ENCODE data around the gene DOCK2.

Gene DOCK2

DNA sequence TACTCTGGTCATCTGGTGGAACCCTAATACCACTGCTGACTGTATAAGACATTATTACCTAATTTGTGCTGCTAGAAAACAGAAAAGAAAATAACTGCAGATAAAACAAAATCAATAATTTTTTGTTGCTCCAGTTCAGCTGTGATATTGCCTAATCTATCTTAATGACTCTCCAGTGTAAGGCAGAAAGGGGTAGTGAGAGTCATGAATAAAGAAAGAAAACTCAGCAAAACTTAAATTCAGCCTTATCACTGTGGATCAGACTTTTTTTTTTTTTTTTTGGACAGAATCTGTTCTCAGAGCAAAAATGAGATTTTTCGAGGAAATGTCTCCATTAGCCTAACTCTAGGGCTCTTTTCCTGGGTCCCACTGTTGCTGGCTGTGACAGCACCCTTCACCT is 1.1 kb upstream of the DOCK2 start:
- TF ChIP-seq CTCF (IDR thresholded peaks at IDR 0.05; ENCODE audit: low read length, missing control alignments) = no peak
- DNase-seq (ENCODE audit: low read depth) = no peak
- H3K4me3 ChIP-seq (replicated peaks; ENCODE audit: low read depth, low read length) = no peak overlapping the region

GRCh38 chr5:169636477-169637084 is 494 bp upstream of the DOCK2 start:
- TF ChIP-seq CTCF (IDR thresholded peaks at IDR 0.05; ENCODE audit: low read length, missing control alignments) = no peak
- H3K4me3 ChIP-seq (replicated peaks; ENCODE audit: low read depth, low read length) = peak overlapping the region; percentile 29
- DNase-seq (ENCODE audit: low read depth) = no peak

- no peak for DNase-seq (ENCODE audit: low read depth)
- TF ChIP-seq CTCF (IDR thresholded peaks at IDR 0.05; ENCODE audit: low read length, missing control alignments) = no peak
- H3K4me3 ChIP-seq (replicated peaks; ENCODE audit: low read depth, low read length) = no peak overlapping the region
Observed at GRCh38 chr5:169637549-169638121, 560 bp downstream of the DOCK2 start.

DNA sequence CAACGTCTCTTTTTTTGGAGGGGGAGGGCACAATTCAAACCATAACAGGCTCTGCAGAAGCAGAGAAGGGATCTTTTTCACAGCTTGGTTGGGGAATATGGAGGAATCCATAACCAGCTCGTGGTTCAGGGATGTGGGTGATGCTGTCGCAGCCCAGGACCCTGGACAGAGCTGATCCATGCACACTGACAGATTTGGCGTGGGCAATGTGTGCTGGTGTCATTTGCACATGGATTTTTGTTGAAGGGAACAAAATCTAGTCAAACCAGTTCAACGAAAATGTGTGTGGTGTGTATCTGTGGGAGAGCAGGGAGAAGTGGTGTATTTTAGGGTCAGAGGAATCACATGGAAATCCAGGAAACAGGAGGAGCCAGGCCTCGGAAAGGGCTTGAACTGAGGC is 4.2 kb downstream of the DOCK2 start:
- DNase-seq (ENCODE audit: low read depth) = peak; percentile 54
- H3K4me3 ChIP-seq (replicated peaks; ENCODE audit: low read depth, low read length) = no peak overlapping the region
- TF ChIP-seq CTCF (IDR thresholded peaks at IDR 0.05; ENCODE audit: low read length, missing control alignments) = no peak

DNA sequence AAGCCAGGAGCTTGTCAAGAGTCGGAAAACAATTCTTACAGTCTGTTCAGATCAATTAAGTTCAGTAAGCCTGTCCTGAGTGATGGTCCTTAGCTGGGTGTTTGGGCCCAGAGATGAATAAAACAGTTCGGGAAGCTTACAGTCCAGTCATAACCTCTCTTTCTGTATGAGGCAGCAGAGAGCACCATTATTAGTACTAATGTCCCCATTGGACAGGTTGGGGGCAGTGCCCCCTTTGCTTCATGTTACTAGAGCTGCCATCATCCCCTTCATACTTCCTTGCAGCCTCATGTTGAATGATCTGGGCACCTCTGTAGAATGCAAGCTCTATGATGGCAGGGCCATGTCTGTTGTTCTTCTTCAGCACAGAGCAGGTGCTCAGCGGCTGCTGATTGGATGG is 9.8 kb downstream of the DOCK2 start:
- no peak overlapping the region for H3K4me3 ChIP-seq (replicated peaks; ENCODE audit: low read depth, low read length)
- no peak for TF ChIP-seq CTCF (IDR thresholded peaks at IDR 0.05; ENCODE audit: low read length, missing control alignments)
- DNase-seq (ENCODE audit: low read depth) = no peak

DNA sequence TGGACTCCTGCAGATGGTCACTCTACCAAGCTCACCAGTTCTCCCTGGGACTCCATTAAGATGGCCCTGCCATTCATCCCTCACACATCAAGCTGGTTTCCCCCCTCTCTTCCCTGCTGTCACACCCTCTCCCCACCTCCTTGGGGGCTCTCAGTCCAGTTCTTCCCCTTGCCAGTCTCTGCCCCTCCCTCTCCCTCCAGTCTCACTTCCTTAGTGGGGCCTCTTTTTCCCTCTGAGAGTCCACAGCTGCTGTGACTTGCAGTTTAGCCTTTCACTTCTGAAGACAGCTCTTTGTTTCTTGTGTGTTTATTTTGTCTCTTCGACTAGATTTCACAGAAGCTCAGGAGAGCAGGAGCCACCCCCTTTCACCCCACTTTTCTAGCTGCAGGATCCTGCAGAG is 10.5 kb downstream of the DOCK2 start:
- TF ChIP-seq CTCF (IDR thresholded peaks at IDR 0.05; ENCODE audit: low read length, missing control alignments) = no peak
- no peak overlapping the region for H3K4me3 ChIP-seq (replicated peaks; ENCODE audit: low read depth, low read length)

DNA sequence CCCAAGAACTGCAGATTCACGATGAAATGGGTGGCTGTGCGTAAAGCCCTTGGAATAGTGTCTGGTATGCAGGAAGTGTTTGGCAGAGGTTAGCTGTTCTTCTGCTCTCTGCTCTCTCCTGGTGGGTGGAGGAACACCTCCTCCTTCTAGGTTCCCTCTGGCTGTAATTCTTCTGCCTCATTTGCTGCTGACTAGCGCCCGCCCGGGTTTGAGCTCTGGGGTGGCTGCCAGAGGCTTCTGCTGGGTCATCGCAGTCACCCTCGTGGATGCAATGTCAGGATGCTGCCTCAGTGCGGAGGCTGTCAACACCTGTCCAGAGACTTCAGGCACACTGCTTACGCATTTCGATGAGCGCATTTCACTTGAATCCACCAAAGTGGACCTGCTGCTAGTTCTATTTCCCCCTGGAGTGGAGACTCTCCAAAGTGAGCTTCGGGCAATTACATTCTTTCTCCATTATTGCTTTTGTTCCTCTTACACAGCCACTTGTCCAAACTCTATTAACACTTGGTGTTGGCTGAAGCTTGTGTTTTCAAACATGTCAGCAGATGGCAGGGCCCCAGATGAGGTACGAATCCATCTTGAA is 11.7 kb downstream of the DOCK2 start:
- DNase-seq (ENCODE audit: low read depth) = peak; percentile 62
- no peak for TF ChIP-seq CTCF (IDR thresholded peaks at IDR 0.05; ENCODE audit: low read length, missing control alignments)
- H3K4me3 ChIP-seq (replicated peaks; ENCODE audit: low read depth, low read length) = no peak overlapping the region

More for the DNA sequence above, 10.5 kb downstream of the DOCK2 start:
- DNase-seq (ENCODE audit: low read depth) = no peak
